HS-5 (cell line): ENCODE results near the gene NHS.

ENCODE experiments used
- DNase-seq: peaks from one replicate; pipeline ENCODE4 v3.0.0-alpha.2; 2012; ENCODE audit warnings: low read depth

The NHS gene

GRCh38 chrX:17623750-17624149 is 248.8 kb downstream of the NHS start:
- no peak for DNase-seq

- no peak for DNase-seq
These were observed 252.0 kb downstream of the NHS start for GRCh38 chrX:17627026-17627425.

GRCh38 chrX:17628976-17629375 is 254.0 kb downstream of the NHS start:
- no peak for DNase-seq

GRCh38 chrX:17629519-17629918 is 254.5 kb downstream of the NHS start:
- no peak for DNase-seq

GRCh38 chrX:17631647-17632046 is 256.6 kb downstream of the NHS start:
- DNase-seq = no peak

- DNase-seq = no peak
These were observed 257.9 kb downstream of the NHS start for GRCh38 chrX:17632942-17633341.

GRCh38 chrX:17633546-17633945 is 258.5 kb downstream of the NHS start:
- DNase-seq = no peak

GRCh38 chrX:17634542-17635207 is 259.7 kb downstream of the NHS start:
- no peak for DNase-seq

GRCh38 chrX:17635231-17635630 is 260.2 kb downstream of the NHS start:
- no peak for DNase-seq

- DNase-seq = no peak
These were observed 262.2 kb downstream of the NHS start for GRCh38 chrX:17637235-17637634.

GRCh38 chrX:17638731-17639130 is 263.7 kb downstream of the NHS start:
- no peak for DNase-seq

GRCh38 chrX:17642891-17643290 is 267.9 kb downstream of the NHS start:
- no peak for DNase-seq

- DNase-seq = no peak
These were observed 268.5 kb downstream of the NHS start for GRCh38 chrX:17643528-17643927.

GRCh38 chrX:17644001-17644400 is 269.0 kb downstream of the NHS start:
- DNase-seq = no peak

- DNase-seq = no peak
These were observed 279.1 kb downstream of the NHS start for GRCh38 chrX:17654116-17654515.

GRCh38 chrX:17655211-17656034 is 280.4 kb downstream of the NHS start:
- DNase-seq = no peak

- DNase-seq = no peak
These were observed 281.0 kb downstream of the NHS start for GRCh38 chrX:17656035-17656418.

- DNase-seq = no peak
These were observed 281.6 kb downstream of the NHS start for GRCh38 chrX:17656556-17656955.

GRCh38 chrX:17662391-17662790 is 287.4 kb downstream of the NHS start:
- no peak for DNase-seq

- no peak for DNase-seq
These were observed 293.9 kb downstream of the NHS start for GRCh38 chrX:17668929-17669328.

GRCh38 chrX:17669458-17669857 is 294.5 kb downstream of the NHS start:
- no peak for DNase-seq

- DNase-seq = no peak
These were observed 294.9 kb downstream of the NHS start for GRCh38 chrX:17669891-17670290.

- DNase-seq = no peak
These were observed 295.9 kb downstream of the NHS start for GRCh38 chrX:17670874-17671273.

- no peak for DNase-seq
These were observed 299.6 kb downstream of the NHS start for GRCh38 chrX:17674601-17675000.
